ENCODE results near the gene RAI1. TPM values are rescaled to one million over a fixed set of nuclear protein-coding genes. Genes with fewer than 3 reads are reported as not detected.
A peak's percentile ranks its signal among the peaks of the same experiment; 100 is the strongest.

The RAI1 gene
- total and polyA plus RNA-seq, 2 of the 8 experiments (the other 6 are each of a cell fraction or from before 2014, with no cell fraction given): 0.39 to 1.2 TPM

DNA sequence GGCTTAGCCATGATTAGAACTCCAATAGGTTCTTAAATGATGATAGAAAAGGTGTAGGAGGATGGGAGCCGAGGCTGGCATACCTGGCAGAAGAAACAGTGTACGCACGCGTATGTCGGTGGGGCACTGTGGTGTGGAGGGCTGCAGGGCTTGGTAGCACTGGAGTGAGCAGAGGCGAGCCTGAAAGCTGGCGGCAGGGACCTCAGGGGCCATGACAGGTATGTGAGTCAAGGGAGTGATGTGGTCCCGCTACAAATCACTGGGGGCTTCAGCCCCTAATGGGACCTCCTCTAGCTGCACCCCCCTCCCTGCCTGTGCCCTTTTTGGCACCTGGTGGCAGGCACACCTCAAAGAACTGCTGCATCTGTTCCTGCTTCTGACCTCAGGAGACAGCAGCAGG is 67.3 kb downstream of the RAI1 start:
- Histone ChIP-seq H3K18ac (ENCODE audit: extremely low read depth, low read length) (no peak overlapping the region), H3K27ac (ENCODE audit: low read depth, low read length) (no peak overlapping the region), H2AK5ac (ENCODE audit: low read depth, low read length) (no peak overlapping the region), H2BK20ac (ENCODE audit: low read length) (0 out of 2 replicates have a peak overlapping the region, but pooled peaks have one; percentile 35), H4K5ac (ENCODE audit: insufficient read length, low read depth, low read length) (no peak overlapping the region), H3K27me3 (replicated peaks in 1 of 4; ENCODE audit: control insufficient read depth in 3 of 4, extremely low read depth in 1 of 4, insufficient read depth in 3 of 4, low read length in 3 of 4) (no peaks in the 10 kb centered on the region; a peak in 1 of 7 replicates), H3K9me3 (ENCODE audit: insufficient read depth in 2 of 2, low read depth in 1 of 2, low read length in 1 of 2) (no peaks in the 10 kb centered on the region), H2AFZ (ENCODE audit: low read length) (no peak overlapping the region), H2BK5ac (ENCODE audit: low read depth, low read length) (no peak overlapping the region), H4K91ac (replicated peaks; ENCODE audit: insufficient read length, low read length) (peak overlapping the region; percentile 5), H3K9ac (replicated peaks in 1 of 4; ENCODE audit: extremely low read depth in 1 of 4, low read depth in 3 of 4, low read length in 3 of 4) (no peak overlapping the region), H4K20me1 (replicated peaks in 1 of 2; ENCODE audit: control insufficient read depth in 1 of 2, insufficient read depth in 2 of 2, low read length in 2 of 2) (no peaks in the 10 kb centered on the region), H3K36me3 (ENCODE audit: control insufficient read depth in 2 of 4, insufficient read depth in 4 of 4, low read length in 3 of 4) (no peaks in the 10 kb centered on the region), H3K23ac (ENCODE audit: insufficient read length) (no peak overlapping the region), H3K23me2 (ENCODE audit: low read depth, low read length) (no peaks in the 10 kb centered on the region), H3K14ac (ENCODE audit: insufficient read length) (no peak overlapping the region), H2BK15ac (ENCODE audit: low read length) (no peak overlapping the region), H3K4me2 (ENCODE audit: insufficient read depth in 1 of 2, low read depth in 2 of 2, low read length in 2 of 2) (no peak overlapping the region; a peak in 1 of 4 replicates), H3K4ac (replicated peaks; ENCODE audit: insufficient read length, low read depth, low read length) (no peak overlapping the region), H3K79me2 (ENCODE audit: control insufficient read depth in 1 of 2, insufficient read depth in 2 of 2, low read length in 2 of 2) (no peaks in the 10 kb centered on the region), H2BK12ac (ENCODE audit: low read depth, low read length) (peak overlapping the region; percentile 13; the same call in 1 of the 2 replicates), H2BK120ac (replicated peaks; ENCODE audit: low read depth, low read length) (no peak overlapping the region), H3K4me1 (replicated peaks in 1 of 4; ENCODE audit: control insufficient read depth in 3 of 4, insufficient read depth in 4 of 4, low read length in 3 of 4) (peaks cover 5 to 34% (median 21%) of the 10 kb centered on the region in 4 experiments), H4K8ac (ENCODE audit: extremely low read depth, insufficient read depth, low read length) (no peak overlapping the region), H3K79me1 (ENCODE audit: low read depth, low read length) (no peaks in the 10 kb centered on the region), H3K4me3 (ENCODE audit: extremely low read depth in 1 of 4, insufficient read depth in 2 of 4, low read depth in 3 of 4, low read length in 4 of 4) (no peak overlapping the region), H3K56ac (replicated peaks; ENCODE audit: insufficient read length, low read depth, low read length) (no peak overlapping the region)
- WGBS, 2 experiments (ENCODE audit: extremely low coverage in 1 of 2, insufficient coverage in 1 of 2, insufficient read length in 1 of 2, insufficient replicate concordance in 2 of 2, low coverage in 1 of 2, low lambda C conversion rate in 2 of 2, missing lambda C conversion rate in 1 of 2): 79% methylated on average over 7 of the region's 8 CpGs; no CpG with 5 or more reads in 1 of the 2 experiments
- DNase-seq (ENCODE audit: low read depth in 1 of 2, low spot score in 2 of 2) (no peak), FAIRE-seq (no peak)
- CTCF ChIA-PET (ENCODE audit: partially characterized antibody): interaction anchor here (0.8 to 5.2 kb wide), 25 partner anchors 7 to 277 kb away, joined by 3 to 47 read pairs (median 4); no protein-coding TSS in a partner anchor
- POLR2A ChIA-PET (ENCODE audit: partially characterized antibody): interaction anchor here (0.7 to 2.5 kb wide), 5 partner anchors 8 to 87 kb away, joined by 3 to 13 read pairs (median 3); no protein-coding TSS in a partner anchor
- TF ChIP-seq, protein P1, sequence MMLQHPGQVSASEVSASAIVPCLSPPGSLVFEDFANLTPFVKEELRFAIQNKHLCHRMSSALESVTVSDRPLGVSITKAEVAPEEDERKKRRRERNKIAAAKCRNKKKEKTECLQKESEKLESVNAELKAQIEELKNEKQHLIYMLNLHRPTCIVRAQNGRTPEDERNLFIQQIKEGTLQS (IDR thresholded peaks at IDR 0.05; ENCODE audit: insufficient read depth, low read depth, low read length): no peak
- TF ChIP-seq, protein P2, sequence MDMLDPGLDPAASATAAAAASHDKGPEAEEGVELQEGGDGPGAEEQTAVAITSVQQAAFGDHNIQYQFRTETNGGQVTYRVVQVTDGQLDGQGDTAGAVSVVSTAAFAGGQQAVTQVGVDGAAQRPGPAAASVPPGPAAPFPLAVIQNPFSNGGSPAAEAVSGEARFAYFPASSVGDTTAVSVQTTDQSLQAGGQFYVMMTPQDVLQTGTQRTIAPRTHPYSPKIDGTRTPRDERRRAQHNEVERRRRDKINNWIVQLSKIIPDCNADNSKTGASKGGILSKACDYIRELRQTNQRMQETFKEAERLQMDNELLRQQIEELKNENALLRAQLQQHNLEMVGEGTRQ (IDR thresholded peaks at IDR 0.05; ENCODE audit: low read length): no peak
- TF ChIP-seq CREB1 (IDR thresholded peaks at IDR 0.05): no peak
- TF ChIP-seq CEBPB (IDR thresholded peaks at IDR 0.05; ENCODE audit: low read depth, low read length): no peak
- TF ChIP-seq RNF2 (IDR thresholded peaks at IDR 0.05; ENCODE audit: borderline replicate concordance, low read depth, low read length, missing control alignments, poor library complexity, severe bottlenecking): no peak
- TF ChIP-seq JUN (IDR thresholded peaks at IDR 0.05; ENCODE audit: low read depth, low read length): no peak
- no peak for TF ChIP-seq POU5F1 (IDR thresholded peaks at IDR 0.05; ENCODE audit: low read depth, low read length)
- TF ChIP-seq GABPA (IDR thresholded peaks at IDR 0.05; ENCODE audit: borderline replicate concordance, insufficient read depth, low read length): no peak
- no peak for TF ChIP-seq PHF8 (conservative IDR thresholded peaks at IDR 0.05; ENCODE audit: low read depth, low read length)
- TF ChIP-seq CTBP2 (IDR thresholded peaks at IDR 0.05; ENCODE audit: borderline replicate concordance, insufficient read depth, insufficient read length, low read length): no peak
- TF ChIP-seq GTF2F1 (IDR thresholded peaks at IDR 0.05; ENCODE audit: borderline replicate concordance, low read depth, low read length): no peak
- no peak for TF ChIP-seq SUZ12 (IDR thresholded peaks at IDR 0.05; ENCODE audit: low read length)

Data from H1 (cell line).